Endometrial microvascular endothelial cells (primary cell): Measurements from ENCODE around the gene SLC35A4. TPM values are rescaled to one million over a fixed set of nuclear protein-coding genes. Genes with fewer than 3 reads are reported as not detected.
"Not testable (repeated sequence)": the region's sequence is repeated elsewhere in the genome, so short reads cannot be mapped to it uniquely, and the experiment has no call there.

Experiments
- in situ Hi-C: cut with HindIII; loops from 2 replicates; pipeline ENCODE4 v1.10.0; 2017; ENCODE audit warnings: low sequenced_read_pairs, low pct_unique_long_range_greater_than_20kb; ENCODE audit errors: inconsistent ontology term
- total RNA-seq: library from RNA; depleted of rRNA; stranded (reverse); fragments of >200 nt; gene quantifications from one replicate; pipeline ENCODE4 v1.2.3, GENCODE V29; 2015; ENCODE audit errors: inconsistent ontology term

The SLC35A4 gene
- total RNA-seq, 1 donor from 2014 or later = 60.7 TPM

DNA sequence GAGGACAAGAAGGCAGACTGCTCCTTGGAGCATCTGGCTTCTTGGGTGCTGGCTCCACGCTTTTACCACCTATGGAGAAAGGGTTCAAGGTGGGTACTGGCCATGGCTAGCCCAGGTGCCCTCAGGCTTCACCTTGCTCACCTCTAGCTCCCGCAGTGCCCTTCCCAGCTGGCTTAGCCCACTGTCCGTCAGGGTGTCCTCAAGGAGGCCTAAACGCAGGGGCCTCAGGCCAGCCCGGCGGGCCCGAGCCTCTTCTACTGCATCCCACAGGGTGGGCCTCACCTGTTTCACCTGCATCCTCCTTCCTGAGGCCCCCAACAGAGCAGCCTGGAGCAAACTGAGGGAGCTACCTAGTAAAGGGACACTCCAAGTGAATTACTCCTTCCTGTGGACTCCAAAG lies 9.1 kb downstream of the SLC35A4 start:
- in situ Hi-C loops = loop anchor here (25.0 kb wide), 1 partner anchor 236 kb away; the partner anchor contains the start of gene HBEGF

DNA sequence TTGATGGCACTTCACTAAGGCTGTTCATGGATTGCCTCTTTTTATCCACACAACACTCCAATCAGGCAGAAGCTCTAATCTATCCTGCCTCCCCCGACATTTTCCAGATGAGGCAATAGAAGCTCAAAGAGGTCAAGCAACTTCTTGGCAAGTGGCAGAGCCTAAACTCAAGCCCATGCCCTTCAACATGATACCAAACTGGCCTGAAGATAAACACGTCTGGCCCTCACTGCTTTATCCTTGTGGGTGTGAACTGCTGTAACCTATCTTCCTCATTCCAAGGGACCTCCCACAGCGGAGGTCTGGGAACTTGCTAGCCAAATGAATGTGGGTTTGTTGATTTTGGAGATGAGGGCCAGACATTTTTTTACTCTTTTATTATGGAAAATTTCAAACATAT lies 9.5 kb downstream of the SLC35A4 start:
- in situ Hi-C loops = loop anchor here (25.0 kb wide), 1 partner anchor 237 kb away; the partner anchor contains the start of gene HBEGF

DNA sequence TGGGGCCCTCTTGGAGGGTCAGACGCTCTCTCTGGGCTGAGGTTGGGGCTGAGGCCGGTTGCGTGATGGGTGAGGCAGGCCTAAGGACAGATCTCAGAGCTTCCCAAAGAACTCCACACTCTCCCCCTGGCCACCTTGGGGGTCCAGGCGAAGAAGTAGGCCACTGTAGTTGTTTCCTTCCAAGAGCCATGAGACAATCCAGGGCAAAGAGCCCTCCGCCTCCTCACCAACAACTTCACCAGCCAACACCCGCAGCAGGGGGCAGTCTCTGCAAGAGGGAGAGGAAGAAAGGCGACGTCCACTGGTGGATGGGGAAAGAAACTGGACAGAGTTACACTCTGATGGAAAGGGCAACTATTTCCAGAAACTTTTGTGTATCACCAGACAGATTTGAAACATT lies 10.7 kb downstream of the SLC35A4 start:
- in situ Hi-C loops = no loop called here

DNA sequence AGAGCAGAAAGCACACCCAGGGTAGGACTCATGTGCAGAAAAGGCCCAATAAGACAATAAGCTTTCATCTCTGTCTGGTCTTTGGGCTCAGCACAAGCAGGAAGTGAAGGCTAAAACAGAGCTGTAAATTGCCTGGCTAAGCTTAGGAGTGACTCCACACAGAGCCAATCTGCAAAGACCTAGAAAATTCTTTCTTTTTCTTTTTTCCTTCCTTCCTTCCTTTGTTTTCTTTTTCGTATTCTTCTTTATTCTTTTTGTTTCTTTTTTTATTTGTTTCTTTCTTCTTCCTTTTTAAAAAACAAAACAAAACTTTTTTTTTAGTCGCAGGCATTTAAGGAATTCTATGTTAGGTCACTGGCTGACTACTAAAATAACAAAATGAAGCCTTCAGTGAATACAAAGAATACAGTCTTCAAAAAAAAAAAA lies 12.2 kb downstream of the SLC35A4 start:
- in situ Hi-C loops = no loop called here

DNA sequence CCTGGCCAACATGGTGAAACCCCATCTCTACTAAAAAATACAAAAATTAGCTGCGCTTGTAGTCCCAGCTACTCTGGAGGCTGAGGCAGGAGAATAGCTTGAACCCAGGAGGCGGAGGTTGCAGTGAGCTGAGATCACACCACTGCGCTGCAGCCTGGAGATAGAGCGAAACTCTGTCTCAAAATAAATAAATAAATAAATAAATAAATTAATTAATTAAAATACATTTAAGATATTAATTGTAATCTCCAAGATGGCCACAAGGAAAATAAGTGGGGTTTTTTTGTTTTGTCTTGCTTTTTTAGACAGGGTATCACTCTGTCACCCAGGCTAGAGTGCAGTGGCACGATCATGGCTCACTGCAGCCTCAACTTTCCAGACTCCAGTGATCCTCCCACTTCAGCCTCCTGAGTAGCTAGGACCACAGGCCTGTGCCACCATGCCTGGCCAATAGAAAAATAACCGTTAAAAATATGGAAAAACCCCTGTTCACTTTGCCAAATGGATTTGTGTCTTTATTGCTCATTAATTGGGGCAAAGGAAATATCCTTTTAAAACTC lies 14.6 kb downstream of the SLC35A4 start:
- in situ Hi-C loops = not testable (repeated sequence)

DNA sequence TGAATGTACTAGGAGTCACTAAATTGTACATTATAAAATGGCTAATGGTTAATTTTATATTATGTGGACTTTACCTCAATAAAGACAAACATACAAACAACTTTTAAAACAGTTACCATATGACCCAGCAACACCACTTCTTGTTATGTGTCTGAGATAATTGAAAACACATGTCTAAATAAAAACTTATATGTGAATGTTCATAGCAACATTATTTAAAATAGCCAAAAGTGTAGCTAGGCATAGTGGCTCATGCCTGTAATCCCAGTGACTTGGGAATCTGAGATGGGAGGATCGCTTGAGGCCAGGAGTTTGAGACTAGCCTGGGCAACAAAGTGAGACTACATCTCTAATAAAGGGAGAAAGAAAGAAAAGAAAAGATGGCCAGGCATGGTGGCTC lies 22.9 kb downstream of the SLC35A4 start:
- in situ Hi-C loops = no loop called here

DNA sequence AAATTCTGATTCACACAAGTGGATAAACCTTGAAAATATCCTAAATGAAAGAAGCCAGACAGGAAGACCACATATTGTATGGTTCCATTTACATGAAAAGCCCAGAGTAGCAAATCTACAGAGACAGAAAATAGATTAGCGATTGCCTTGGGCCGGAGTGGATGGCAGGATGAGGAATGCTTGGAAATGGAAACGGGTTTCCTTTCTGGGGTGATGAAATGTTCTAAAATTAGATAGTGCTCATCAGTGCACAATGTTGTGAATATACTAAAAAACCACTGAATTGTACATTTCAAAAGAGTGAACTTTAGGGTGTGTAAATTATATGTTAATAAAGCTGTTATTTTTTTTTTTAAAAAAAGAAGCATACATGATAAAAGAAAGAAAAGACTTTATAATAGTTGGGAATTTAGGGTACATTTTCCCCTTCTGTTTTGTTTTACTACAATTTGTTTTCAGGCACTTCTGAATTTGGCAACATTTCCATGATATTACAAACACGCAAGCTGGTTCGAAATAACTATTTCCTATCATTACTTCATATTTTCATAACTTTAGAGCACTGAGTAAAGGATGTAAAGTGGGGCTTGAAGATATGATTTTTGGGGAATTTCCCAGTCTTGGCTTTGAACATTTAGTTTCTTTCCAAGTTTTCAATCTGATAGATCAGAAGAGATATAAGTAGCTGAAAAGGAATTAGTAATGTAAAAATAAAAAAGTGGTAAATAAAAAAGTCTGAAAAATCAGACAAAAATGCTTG lies 23.9 kb downstream of the SLC35A4 start:
- in situ Hi-C loops = no loop called here

DNA sequence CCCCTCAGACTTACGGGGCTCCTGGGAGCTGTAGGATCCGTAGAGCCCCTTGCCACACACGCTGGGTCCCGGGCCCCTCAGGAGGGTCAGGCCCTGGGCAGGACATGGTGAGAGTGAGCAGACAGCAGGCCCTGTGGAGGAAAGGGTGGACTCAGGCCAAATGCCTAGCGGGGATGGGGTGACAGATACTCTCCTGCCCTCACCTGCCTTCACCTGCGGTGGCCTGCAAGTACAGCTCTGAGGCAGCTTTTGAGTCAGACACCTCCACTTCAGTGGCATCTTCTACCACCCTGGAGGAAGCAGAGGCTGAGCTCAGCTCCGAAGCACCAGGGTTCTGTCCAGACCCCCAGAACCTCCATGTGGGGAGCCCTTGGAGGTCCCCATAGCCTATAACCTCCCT lies 26.2 kb downstream of the SLC35A4 start:
- in situ Hi-C loops = no loop called here

DNA sequence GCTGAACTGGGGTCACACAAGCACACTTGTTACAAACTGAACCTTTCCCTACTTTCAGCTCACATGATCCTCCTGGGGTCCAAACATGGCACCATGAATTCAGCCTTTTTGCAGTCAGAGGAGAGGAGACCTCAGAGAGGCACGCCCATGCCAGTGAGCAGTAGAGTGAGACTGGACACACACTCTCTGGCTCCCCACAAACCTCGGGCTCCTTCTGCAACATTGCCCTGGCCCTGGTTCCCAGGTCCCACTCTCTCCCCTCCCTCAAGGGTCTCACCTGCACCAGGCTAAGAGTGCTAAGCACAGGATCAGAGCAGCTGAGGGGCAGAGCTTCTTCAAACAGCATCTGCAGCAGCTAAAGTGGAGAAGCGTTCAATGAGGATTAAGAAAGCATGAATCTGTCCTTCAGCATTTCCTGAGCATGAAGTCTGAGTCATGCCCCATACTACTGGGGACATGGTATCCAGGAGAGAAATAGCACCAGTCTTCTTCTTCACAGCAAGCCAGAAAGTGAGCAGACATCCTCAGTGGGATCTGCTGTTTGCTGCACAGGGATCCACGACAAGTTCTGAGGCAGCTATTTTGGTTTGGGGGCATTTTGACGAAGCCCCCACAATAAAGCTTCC lies 27.2 kb downstream of the SLC35A4 start:
- in situ Hi-C loops = no loop called here

DNA sequence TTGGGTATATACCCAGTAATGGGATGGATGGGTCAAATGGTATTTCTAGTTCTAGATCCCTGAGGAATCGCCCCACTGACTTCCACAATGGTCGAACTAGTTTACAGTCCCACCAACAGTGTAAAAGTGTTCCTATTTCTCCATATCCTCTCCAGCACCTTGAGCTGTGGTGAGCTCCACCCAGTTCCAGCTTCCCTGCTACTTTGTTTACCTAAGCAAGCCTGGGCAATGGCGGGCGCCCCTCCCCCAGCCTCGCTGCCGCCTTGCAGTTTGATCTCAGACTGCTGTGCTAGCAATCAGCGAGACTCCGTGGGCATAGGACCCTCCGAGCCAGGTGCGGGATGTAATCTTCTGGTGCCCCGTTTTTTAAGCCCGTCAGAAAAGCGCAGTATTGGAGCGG lies 28.4 kb downstream of the SLC35A4 start:
- in situ Hi-C loops = not testable (repeated sequence)

DNA sequence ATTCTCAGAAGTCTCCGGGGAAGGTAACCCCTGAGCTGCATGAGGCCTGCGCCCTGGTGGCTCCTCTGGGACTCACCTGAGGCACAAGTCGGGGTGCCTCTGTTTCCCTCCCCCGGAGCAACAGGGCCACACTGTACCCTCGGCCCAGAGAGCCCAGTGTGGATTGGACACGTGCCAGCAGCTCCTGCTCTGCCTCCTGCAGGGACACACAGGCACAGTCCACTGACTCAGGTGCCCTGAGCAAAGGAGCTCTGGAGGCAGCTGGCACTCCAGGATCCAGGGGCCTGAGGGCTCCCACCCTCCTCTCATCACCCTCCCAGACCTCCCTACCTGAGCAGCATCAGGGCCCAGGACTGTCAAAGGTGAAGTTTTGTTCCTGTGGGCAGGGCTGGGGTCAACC lies 29.5 kb downstream of the SLC35A4 start:
- in situ Hi-C loops = no loop called here

DNA sequence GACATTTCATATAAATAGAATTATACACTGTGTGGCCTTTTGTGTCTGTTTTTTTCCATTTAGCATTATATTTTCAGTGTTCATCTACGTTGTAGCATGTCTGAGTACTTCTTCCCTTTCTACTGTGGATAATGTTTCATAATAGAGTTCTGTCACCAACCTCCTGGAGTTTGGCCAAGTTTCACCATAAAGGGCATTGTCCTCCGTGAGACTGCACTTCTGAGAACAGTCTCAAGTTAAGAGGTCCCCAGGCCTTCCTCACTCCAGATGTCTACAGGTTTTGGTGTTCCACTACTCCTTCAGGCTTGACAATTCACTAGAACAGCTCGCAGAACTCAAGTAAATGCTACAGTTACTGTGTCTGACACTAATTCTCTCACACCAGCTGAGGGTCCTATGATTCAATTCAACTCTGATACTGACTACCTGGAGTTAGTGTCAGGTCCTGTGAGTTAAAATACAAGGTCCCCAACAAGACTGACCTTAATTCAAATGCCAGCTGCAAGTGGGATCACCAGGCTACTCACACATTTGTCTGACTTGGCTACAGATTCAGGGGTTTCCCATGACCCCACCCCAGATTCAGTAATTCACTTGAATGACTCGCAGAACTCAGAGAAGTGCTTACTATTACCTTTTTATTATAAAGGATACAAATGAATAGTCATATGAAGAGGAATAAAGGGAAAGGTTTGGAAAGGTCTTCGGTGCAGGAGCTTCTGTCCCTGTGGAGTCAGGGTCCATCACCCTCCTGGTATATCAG lies 31.1 kb downstream of the SLC35A4 start:
- in situ Hi-C loops = no loop called here

DNA sequence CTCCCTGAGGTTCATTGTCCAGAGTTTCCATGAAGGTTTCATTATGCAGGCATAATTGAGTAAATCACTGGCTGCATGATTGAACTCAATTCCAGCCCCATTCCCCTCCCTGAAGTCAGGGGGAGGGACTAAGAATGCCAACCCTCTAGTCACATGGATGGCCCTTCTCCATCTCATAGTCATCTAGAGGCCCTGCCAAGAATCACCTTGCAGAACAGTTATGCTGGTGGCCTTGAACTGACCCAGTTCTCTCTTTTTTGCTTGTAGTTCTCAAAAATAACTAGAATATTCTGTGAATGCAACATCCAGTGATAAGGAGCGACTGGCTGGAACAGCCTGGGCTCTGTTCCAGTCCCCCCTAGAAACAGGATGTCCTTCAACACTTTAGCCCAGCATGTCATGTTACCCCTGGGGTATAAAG lies 31.7 kb downstream of the SLC35A4 start:
- in situ Hi-C loops = no loop called here

DNA sequence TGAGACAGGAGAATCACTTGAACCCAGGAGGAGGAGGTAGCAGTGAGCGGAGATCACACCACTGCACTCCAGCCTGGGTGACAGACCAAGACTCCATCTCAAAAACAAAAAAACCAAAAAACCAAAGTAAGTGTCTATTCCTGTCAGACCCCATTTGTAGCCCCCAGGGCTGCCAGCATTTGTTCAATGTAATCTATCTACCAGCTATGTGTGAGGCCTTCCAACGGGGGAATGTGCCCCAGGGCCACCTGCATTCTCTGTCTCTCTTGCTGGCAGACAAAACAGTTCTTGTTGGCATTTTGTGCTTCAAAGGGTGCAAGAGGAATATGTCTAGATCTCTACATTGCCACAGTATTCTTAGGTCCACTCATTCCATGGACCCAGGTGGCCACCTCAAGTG lies 34.2 kb downstream of the SLC35A4 start:
- in situ Hi-C loops = no loop called here

DNA sequence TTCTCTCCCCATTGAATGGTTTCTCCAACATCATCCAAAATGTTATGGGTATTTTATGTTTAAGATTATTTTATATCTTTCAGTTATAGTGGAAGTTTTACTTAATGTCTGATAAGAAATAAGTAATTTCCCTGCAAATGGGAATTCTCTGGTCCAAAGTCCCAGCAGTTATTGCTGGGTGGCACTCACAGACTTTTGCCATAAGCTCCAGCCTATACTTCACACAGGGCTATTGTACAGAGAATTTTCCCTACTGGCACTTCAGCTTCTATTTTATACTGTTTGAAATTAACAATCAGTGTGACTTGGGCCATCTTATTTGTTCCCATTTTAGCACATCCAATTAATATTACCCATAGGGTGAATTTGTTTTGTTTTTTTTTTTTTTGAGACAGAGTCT lies 35.5 kb downstream of the SLC35A4 start:
- in situ Hi-C loops = no loop called here

DNA sequence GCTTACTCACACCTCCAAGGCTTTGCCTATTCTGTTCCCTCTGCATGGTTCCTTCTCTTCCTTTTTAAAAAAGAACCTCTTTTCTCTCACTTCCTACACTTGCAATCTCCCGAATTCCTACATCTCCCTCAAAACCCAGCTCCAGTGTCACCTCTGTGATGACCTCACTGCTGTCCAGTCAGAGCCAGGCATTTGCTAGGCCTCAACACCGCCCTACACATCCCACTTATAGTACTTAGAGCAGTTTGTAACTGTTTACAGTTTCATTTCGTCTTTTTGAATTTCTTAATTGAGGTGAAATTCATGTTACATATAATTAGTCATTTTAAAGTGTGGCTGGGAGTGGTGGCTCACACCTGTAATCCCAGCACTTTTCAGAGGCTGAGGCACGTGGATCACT lies 37.5 kb downstream of the SLC35A4 start:
- in situ Hi-C loops = no loop called here

DNA sequence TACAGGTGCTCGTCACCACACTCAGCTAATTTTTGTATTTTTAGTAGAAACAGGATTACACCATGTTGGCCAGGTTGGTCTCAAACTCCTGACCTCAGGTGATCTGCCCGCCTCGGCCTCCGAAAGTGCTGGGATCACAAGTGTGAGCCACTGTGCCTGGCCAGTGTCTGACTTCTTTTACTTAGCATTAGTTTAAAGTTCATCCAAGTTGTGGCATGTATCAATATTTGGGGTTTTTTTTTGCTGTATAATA lies 38.7 kb downstream of the SLC35A4 start:
- in situ Hi-C loops = not testable (repeated sequence)

DNA sequence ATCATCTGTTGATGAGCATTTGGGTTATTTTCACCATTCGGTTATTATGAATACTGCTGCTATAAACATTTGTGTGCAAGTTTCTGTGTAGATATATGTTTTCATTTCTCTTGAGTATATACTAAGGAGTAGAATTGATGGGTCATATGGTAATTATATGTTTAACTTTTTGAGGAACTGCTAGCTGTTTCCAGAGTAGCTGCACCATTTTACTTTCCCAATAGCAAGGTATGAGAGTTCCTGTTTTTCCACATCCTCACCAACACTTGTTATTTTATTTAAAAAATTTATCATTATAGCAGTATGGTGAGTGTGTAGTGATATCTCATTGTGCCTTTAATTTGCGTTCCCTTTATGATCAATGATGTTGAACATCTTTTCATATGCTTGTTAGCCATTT lies 39.1 kb downstream of the SLC35A4 start:
- in situ Hi-C loops = no loop called here

DNA sequence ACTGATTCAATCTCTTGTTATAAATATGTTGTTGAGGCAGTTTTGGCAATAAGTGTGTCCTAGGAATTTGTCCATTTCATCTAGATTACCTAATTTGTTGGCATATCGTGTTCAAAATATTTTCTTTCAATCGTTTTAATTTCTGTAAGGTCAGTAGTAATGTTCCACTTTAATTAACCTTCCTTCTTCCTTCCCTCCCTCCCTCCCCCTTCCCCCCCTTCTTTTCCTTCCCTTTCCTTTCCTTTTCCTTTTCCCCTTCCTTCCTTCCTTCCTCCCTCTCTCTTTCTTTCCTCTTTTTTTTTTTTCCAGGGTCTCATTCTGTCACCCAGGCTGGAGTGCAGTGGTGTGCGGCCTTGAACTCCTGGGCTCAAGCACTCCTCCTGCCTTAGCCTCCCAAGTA lies 41.3 kb downstream of the SLC35A4 start:
- in situ Hi-C loops = no loop called here

DNA sequence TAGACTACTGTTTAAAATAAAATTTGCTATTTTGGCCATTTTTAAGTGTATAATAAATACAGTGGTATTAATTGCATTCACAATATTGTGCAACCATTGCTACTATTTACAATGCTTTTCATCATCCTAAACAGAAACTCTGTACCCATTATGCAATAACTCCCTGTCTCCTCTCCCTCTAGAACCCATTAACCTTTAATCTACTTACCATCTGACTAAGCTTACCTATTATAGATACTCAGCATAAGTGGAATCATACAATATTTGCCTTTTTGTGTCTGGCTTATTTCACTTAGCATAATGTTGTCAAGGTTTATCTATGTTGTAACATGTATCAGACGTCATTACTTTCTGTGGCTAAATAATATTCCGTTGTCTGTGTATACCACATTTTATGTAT lies 42.4 kb downstream of the SLC35A4 start:
- in situ Hi-C loops = no loop called here
